Ovary (tissue), 9 donors: ENCODE results near the gene ZNF860. TPM values are rescaled to one million over a fixed set of nuclear protein-coding genes. Genes with fewer than 3 reads are reported as not detected.
"Not testable (repeated sequence)": the region's sequence is repeated elsewhere in the genome, so short reads cannot be mapped to it uniquely, and the experiment has no call there.

Experiments
- DNase-seq, 5 donors: peaks; one replicate each; pipeline ENCODE4 v3.0.0-alpha.2; 2019 to 2020
- H3K27ac ChIP-seq, 2 donors: fragments of 200-600 bp; one replicate each; pipeline versions ENCODE4 v1.5.1 to v1.8.0; 2019 to 2022
- H3K27me3 ChIP-seq: fragments of 200-600 bp; one replicate; pipeline ENCODE4 v1.8.0; 2022
- H3K36me3 ChIP-seq: fragments of 200-600 bp; sonication (generic); one replicate; pipeline ENCODE4 v1.5.1; 2019
- H3K4me1 ChIP-seq: one replicate; pipeline ENCODE4 v1.8.1; 2013; ENCODE audit warnings: mild to moderate bottlenecking, moderate library complexity; ENCODE audit not compliant: insufficient read depth
- H3K4me3 ChIP-seq: fragments of 200-600 bp; sonication (generic); one replicate; pipeline ENCODE4 v1.5.1; 2017
- H3K9me3 ChIP-seq, 2 donors: fragments of 200-600 bp in 1 of 2; sonication (generic) in 1 of 2; one replicate each; pipeline versions ENCODE4 v1.5.1 to v1.8.1; 2013 to 2019; ENCODE audit warnings: mild to moderate bottlenecking in 1 of 2, moderate library complexity in 1 of 2
- EP300 ChIP-seq: sonication (generic); formaldehyde crosslinking; IDR thresholded peaks from one replicate; pipeline ENCODE4 v1.6.1; 2017; ENCODE audit warnings: antibody characterized with exemption
- POLR2A ChIP-seq: fragments of 450-650 bp; IDR thresholded peaks from one replicate; pipeline ENCODE4 v1.6.1; 2017; ENCODE audit warnings: antibody characterized with exemption, mild to moderate bottlenecking, moderate library complexity
- WGBS, 3 donors: extraction: QIAGEN DNeasy Blood & Tissue Kit in 1 of 3; methylation state at CpG; one replicate each; pipeline versions ENCODE4 v1.1.5 to v1.1.7; 2013 to 2017; 5-methylcytosine and 5-hydroxymethylcytosine counted together
- intact Hi-C, 4 donors: fragments of 100-400 bp; cut with DNase I; formaldehyde crosslinking; loops; one replicate each; pipeline versions ENCODE4 v1.11.0 to v1.15.1; 2022 to 2023
- polyA plus RNA-seq, 2 donors: library from polyadenylated mRNA; stranded (reverse); fragments of 200-250 nt in 1 of 2; fragments of 350-450 nt in 1 of 2; fragmentation: Illumina TruSeq in 1 of 2; extraction: RNeasy Lipid Tissue Mini Kit (QIAGEN cat#74804) in 1 of 2; gene quantifications; one replicate each; pipeline ENCODE4 v1.2.3, GENCODE V29; 2013 to 2014
- total RNA-seq, 7 donors: library from RNA; depleted of rRNA in 2 of 7; stranded (reverse); fragments of >200 nt in 2 of 7; fragmentation: NEBNext Ultra II Directional in 3 of 7; extraction: Animal tissue kit (Norgen Biotek cat#: 25700) in 3 of 7; gene quantifications; one replicate each; pipeline versions ENCODE4 v1.1.0 to v1.2.4, GENCODE V29; 2016 to 2023
- TF ChIP-seq, protein P1 (sequence below), 3 donors: fragments of 450-650 bp in 2 of 3; fragments of 200-600 bp in 1 of 3; IDR thresholded peaks; one replicate each; pipeline versions ENCODE4 v1.5.1 to v1.8.0; 2016 to 2022; ENCODE audit warnings: antibody characterized with exemption in 3 of 3, mild to moderate bottlenecking in 1 of 3
- donor health status: DM: no; HTN: no; CAD: no; lungs with moderate emphysema.
- donor health status: DM: no; HTN: no; CAD: no.
- donor health status: Bipolar disorder and iron deficiency.
- donor health status: DM: yes; HTN: yes; CAD: no.
- donor health status: DM: no; HTN: no; CAD: no.
- donor health status: DM: yes; HTN: yes; CAD: no.

The ZNF860 gene
- total and polyA plus RNA-seq, 9 donors, result 0.28 to 1.6 (median 1.1) TPM

GRCh38 chr3:31979001-31979697, 2.4 kb upstream of the ZNF860 start:
- H3K27me3 ChIP-seq, result no peaks in the 10 kb centered on the region
- no peak overlapping the region for H3K27ac ChIP-seq
- intact Hi-C loops, result no loop called here
- DNase-seq, result no peak
- no peak overlapping the region for H3K4me3 ChIP-seq
- WGBS, 3 donors, result 82 to 89% (median 84%) methylated on average over 5 of the region's 5 CpGs
- peaks cover 7% of the 10 kb centered on the region for H3K4me1 ChIP-seq
- no peaks in the 10 kb centered on the region for H3K36me3 ChIP-seq
- TF ChIP-seq POLR2A, result no peak
- TF ChIP-seq, protein P1, sequence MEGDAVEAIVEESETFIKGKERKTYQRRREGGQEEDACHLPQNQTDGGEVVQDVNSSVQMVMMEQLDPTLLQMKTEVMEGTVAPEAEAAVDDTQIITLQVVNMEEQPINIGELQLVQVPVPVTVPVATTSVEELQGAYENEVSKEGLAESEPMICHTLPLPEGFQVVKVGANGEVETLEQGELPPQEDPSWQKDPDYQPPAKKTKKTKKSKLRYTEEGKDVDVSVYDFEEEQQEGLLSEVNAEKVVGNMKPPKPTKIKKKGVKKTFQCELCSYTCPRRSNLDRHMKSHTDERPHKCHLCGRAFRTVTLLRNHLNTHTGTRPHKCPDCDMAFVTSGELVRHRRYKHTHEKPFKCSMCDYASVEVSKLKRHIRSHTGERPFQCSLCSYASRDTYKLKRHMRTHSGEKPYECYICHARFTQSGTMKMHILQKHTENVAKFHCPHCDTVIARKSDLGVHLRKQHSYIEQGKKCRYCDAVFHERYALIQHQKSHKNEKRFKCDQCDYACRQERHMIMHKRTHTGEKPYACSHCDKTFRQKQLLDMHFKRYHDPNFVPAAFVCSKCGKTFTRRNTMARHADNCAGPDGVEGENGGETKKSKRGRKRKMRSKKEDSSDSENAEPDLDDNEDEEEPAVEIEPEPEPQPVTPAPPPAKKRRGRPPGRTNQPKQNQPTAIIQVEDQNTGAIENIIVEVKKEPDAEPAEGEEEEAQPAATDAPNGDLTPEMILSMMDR (IDR thresholded peaks at IDR 0.05), result no peak
- TF ChIP-seq EP300, result no peak
- H3K9me3 ChIP-seq, result no peaks in the 10 kb centered on the region

DNA sequence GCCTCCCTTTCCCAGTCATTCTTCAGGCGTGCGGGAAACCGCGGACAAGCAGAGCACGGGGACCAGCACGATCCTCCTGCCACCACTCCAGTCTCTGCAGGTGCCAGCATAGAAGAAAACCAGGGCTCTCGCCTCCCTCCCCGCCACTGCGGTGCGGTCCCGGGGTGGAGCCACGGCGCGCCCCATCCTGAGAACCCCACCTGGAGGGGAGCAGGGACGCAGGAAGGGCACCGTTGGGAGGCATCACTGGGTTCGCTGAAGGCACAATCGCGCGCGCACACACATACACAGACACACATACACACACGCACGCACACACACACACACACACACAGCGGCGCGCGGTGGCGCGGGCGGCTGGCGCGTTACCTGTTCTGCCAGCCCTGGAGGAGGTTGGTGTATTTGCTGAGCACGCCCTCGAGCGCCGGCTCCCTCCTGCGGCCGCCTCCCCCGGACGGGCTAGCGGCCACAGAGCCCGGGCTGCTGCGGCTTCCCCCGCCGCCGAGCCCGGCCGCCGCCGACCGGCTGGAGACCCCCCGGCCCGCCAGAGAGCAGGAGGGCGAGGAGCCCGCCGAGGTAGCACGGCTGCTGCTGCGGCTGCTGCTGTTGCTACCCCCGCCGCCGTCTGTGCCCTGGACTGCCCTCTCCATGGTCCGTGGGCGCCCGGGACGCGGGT, 882 bp upstream of the ZNF860 start:
- 0 to 2% (median 1%) methylated on average over 42 to 66 of the region's 66 CpGs for WGBS, 3 donors
- H3K4me1 ChIP-seq, result peaks cover 7% of the 10 kb centered on the region
- no peaks in the 10 kb centered on the region for H3K9me3 ChIP-seq
- DNase-seq, result peak; percentile 44 to 72 (median 64)
- no peaks in the 10 kb centered on the region for H3K27me3 ChIP-seq
- H3K27ac ChIP-seq, result peak overlapping the region; percentile 86 to 89
- peak overlapping the region; percentile 77 for H3K4me3 ChIP-seq
- intact Hi-C loops, result no loop called here
- TF ChIP-seq POLR2A (peak; percentile 27), EP300 (no peak)
- H3K36me3 ChIP-seq, result no peaks in the 10 kb centered on the region

- Histone ChIP-seq H3K27me3 (no peaks in the 10 kb centered on the region), H3K9me3 (no peaks in the 10 kb centered on the region), H3K36me3 (no peaks in the 10 kb centered on the region), H3K27ac (no peak overlapping the region), H3K4me1 (peaks cover 6% of the 10 kb centered on the region), H3K4me3 (no peak overlapping the region)
- intact Hi-C loops, result no loop called here
- WGBS, 3 donors, result 94 to 95% (median 95%) methylated on average over 4 of the region's 4 CpGs
- no peak for DNase-seq
- TF ChIP-seq POLR2A, result no peak
- no peak for TF ChIP-seq EP300
- TF ChIP-seq, protein P1 (IDR thresholded peaks at IDR 0.05), result no peak
Observed at GRCh38 chr3:31984321-31984720, 2.8 kb downstream of the ZNF860 start.

DNA sequence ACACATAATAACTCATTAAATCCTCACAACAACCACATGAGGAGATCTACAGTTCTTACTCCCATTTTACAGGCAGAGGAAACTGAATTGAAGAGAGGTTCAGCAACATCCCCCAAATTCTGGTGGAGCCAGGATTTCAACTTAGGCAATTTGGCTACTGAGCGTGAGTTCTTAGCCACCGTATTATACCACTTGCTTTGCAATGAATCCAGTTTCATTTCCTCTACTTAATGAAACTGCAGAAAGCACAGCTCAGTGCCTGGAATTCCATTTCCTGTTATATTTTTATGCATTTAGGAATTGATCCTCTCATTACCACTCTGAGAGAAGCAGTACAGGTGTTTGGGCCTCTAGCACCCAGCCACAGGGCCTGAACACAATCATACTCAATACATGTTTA, 4.3 kb downstream of the ZNF860 start:
- WGBS, 3 donors, result 86 to 91% (median 90%) methylated on average over 2 of the region's 2 CpGs
- H3K4me1 ChIP-seq, result no peaks in the 10 kb centered on the region
- no peaks in the 10 kb centered on the region for H3K36me3 ChIP-seq
- no peak for DNase-seq
- no peaks in the 10 kb centered on the region for H3K9me3 ChIP-seq
- intact Hi-C loops, result loop anchor here in 1 of 4 donors (2.0 kb wide), 1 partner anchor 785 kb away; no protein-coding TSS in a partner anchor
- TF ChIP-seq, protein P1 (IDR thresholded peaks at IDR 0.05), result no peak
- no peak for TF ChIP-seq EP300
- TF ChIP-seq POLR2A, result no peak
- no peak overlapping the region for H3K4me3 ChIP-seq
- no peaks in the 10 kb centered on the region for H3K27me3 ChIP-seq
- H3K27ac ChIP-seq, result no peak overlapping the region

DNA sequence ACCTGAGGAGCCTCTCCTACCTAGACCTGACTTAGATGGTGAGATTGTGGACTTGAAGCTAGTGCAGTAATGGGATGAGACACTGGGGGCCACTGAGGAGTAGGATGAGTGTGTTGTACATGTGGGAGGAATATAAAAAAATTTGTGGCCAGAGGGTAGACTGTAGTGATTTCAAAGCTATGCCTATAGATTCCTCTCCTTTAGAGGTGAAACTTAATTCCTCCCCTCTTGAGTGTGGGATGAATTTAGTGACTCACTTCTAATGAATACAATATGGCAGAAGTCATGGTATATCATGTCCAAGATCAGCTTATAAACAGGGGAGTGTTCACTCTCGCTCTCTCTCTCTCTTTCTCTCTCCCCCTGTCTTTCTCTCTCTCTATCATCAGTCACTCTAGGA, 6.7 kb downstream of the ZNF860 start:
- Histone ChIP-seq H3K27me3 (no peaks in the 10 kb centered on the region), H3K4me3 (no peak overlapping the region), H3K9me3 (no peaks in the 10 kb centered on the region), H3K27ac (no peak overlapping the region), H3K4me1 (no peaks in the 10 kb centered on the region), H3K36me3 (no peaks in the 10 kb centered on the region)
- TF ChIP-seq, protein P1 (IDR thresholded peaks at IDR 0.05), result no peak
- no peak for TF ChIP-seq EP300
- intact Hi-C loops, result no loop called here
- 93 to 97% (median 94%) methylated on average over 1 of the region's 1 CpG for WGBS, 3 donors
- DNase-seq, result no peak

GRCh38 chr3:31992995-31993394, 11.4 kb downstream of the ZNF860 start:
- WGBS, 3 donors, result 82 to 90% (median 82%) methylated on average over 6 of the region's 6 CpGs
- H3K9me3 ChIP-seq, H3K27ac ChIP-seq, H3K4me3 ChIP-seq, DNase-seq, H3K27me3 ChIP-seq, intact Hi-C loops, H3K36me3 ChIP-seq, H3K4me1 ChIP-seq: not testable (repeated sequence)
